H1 (cell line): Measurements from ENCODE around the gene IGSF5. TPM values are rescaled to one million over a fixed set of nuclear protein-coding genes. Genes with fewer than 3 reads are reported as not detected.

Experiments
- polyA plus RNA-seq, 7 experiments: library from polyadenylated mRNA; depleted of rRNA in 3 of 7; stranded (reverse) in 5 of 7; unstranded in 2 of 7; fragments of >200 nt in 5 of 7; fragments of 200-250 nt in 2 of 7; gene quantifications; 1 replicate in 5 of 7; 2 replicates in 1 of 7; 4 replicates in 1 of 7; pipeline versions ENCODE4 v1.2.1 to v1.2.3, GENCODE V29; 2011 to 2013; ENCODE audit warnings: missing spikeins in 2 of 7, mixed read lengths in 2 of 7
- total RNA-seq: library from RNA; stranded (reverse); fragmentation: NEBNext Ultra II Directional; extraction: Animal tissue kit (Norgen Biotek cat#: 25700); gene quantifications from 2 replicates; pipeline ENCODE4 v1.2.1, GENCODE V29; 2021
- TF ChIP-seq, protein P1 (sequence below): IDR thresholded peaks from 2 replicates; pipeline ENCODE4 v1.6.1; 2012; ENCODE audit warnings: low read length, inconsistent platforms

The IGSF5 gene
- total and polyA plus RNA-seq, 2 of the 8 experiments (the other 6 are each of a cell fraction or from before 2014, with no cell fraction given) = 4.4 to 5.4 TPM

DNA sequence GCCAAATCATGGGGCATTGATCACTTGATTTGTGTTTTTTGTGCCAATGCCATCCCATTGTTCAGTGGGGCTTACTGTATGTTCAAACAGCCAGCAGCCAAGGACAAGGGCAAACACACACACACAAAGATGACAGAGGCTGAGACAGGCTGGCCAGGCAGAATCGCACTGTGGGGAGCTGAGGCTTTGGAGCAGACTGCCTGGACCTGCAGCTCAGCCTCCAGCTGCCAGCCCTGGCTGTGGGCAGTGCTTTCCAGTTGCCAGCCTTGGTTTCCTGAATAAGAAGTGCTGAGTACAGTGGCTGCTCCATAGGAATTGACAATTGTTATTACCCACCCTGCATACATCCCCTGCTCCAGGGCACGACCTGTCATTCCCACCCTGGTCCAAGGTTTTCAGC lies 105.3 kb downstream of the IGSF5 start (continued):
- TF ChIP-seq, protein P1, sequence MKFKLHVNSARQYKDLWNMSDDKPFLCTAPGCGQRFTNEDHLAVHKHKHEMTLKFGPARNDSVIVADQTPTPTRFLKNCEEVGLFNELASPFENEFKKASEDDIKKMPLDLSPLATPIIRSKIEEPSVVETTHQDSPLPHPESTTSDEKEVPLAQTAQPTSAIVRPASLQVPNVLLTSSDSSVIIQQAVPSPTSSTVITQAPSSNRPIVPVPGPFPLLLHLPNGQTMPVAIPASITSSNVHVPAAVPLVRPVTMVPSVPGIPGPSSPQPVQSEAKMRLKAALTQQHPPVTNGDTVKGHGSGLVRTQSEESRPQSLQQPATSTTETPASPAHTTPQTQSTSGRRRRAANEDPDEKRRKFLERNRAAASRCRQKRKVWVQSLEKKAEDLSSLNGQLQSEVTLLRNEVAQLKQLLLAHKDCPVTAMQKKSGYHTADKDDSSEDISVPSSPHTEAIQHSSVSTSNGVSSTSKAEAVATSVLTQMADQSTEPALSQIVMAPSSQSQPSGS = no peak
